Esophagus squamous epithelium (tissue), 5 donors: Measurements from ENCODE around the gene KCNMB3. TPM values are rescaled to one million over a fixed set of nuclear protein-coding genes. Genes with fewer than 3 reads are reported as not detected.
"Not testable (repeated sequence)": the region's sequence is repeated elsewhere in the genome, so short reads cannot be mapped to it uniquely, and the experiment has no call there.

Source experiments
- DNase-seq: peaks from one replicate; lab custom pipeline; 2025; lab: John Stamatoyannopoulos, UW
- H3K27ac ChIP-seq, 4 donors: fragments of 200-600 bp; sonication (generic); one replicate each; pipeline ENCODE4 v1.5.1; 2016 to 2019; ENCODE audit warnings: mild to moderate bottlenecking in 1 of 4
- H3K27me3 ChIP-seq, 4 donors: fragments of 200-600 bp; sonication (generic); 1 replicate in 3 of 4; 2 replicates in 1 of 4; pipeline versions ENCODE4 v1.5.1 to v1.6.0; 2017 to 2021; ENCODE audit warnings: antibody characterized with exemption in 1 of 4
- H3K36me3 ChIP-seq, 3 donors: fragments of 200-600 bp; sonication (generic); one replicate each; pipeline ENCODE4 v1.5.1; 2016 to 2019
- H3K4me1 ChIP-seq, 3 donors: fragments of 200-600 bp; sonication (generic); one replicate each; pipeline ENCODE4 v1.5.1; 2017 to 2019
- H3K4me3 ChIP-seq, 4 donors: fragments of 200-600 bp; sonication (generic); 1 replicate in 3 of 4; 2 replicates in 1 of 4; pipeline ENCODE4 v1.5.1; 2016 to 2019; ENCODE audit warnings: mild to moderate bottlenecking in 2 of 4, moderate library complexity in 1 of 4
- H3K9me3 ChIP-seq, 3 donors: fragments of 200-600 bp; sonication (generic); one replicate each; pipeline ENCODE4 v1.5.1; 2016 to 2019
- POLR2A ChIP-seq, 4 donors: fragments of 450-650 bp; IDR thresholded peaks; one replicate each; pipeline ENCODE4 v1.6.1; 2017; ENCODE audit warnings: antibody characterized with exemption in 4 of 4, mild to moderate bottlenecking in 4 of 4, moderate library complexity in 3 of 4
- WGBS, 2 donors: methylation state at CpG; one replicate each; pipeline ENCODE4 v1.1.5; 2018; 5-methylcytosine and 5-hydroxymethylcytosine counted together
- intact Hi-C: fragments of 100-400 bp; cut with DNase I; formaldehyde crosslinking; loops from one replicate; pipeline ENCODE4 v1.15.0; 2022
- total RNA-seq, 4 donors: library from RNA; depleted of rRNA; stranded (reverse); fragments of >200 nt; gene quantifications; one replicate each; pipeline ENCODE4 v1.1.0, GENCODE V29; 2016
- TF ChIP-seq, protein P1 (sequence below), 6 experiments: fragments of 450-650 bp in 4 of 6; fragments of 200-600 bp in 2 of 6; sonication (generic) in 2 of 6; IDR thresholded peaks; one replicate each; pipeline ENCODE4 v1.5.1; 2016 to 2019; ENCODE audit warnings: antibody characterized with exemption in 6 of 6, mild to moderate bottlenecking in 4 of 6, moderate library complexity in 4 of 6
- donor health status: DM: yes; HTN: yes; CAD: no.

Gene KCNMB3
- total RNA-seq, 4 donors from 2014 or later = 0.15 to 1.6 (median 1.2) TPM

DNA sequence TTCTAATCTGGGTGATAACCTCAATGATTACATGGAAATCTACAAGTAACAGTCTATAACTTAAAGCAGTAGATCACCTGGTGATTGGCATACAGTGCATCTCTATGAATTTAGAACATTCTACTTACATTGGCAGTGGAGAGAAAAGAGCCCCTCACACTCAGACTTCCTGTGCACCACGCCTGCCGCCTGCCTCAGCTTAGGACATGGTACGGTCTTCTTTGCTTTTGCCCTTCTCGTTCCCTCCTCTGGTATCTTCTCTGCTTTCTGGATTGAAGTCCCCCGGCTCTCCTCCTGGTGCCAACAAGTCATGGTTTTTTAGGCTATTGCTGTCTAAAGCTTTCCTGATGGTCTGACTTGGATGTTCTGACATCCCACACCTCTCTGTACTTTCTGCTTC is 7.9 kb upstream of the KCNMB3 start:
- Histone ChIP-seq H3K36me3 (no peaks in the 10 kb centered on the region), H3K27me3 (no peaks in the 10 kb centered on the region), H3K9me3 (peaks cover 0 to 4% (median 0%) of the 10 kb centered on the region in 3 donors), H3K27ac (no peak overlapping the region), H3K4me3 (no peak overlapping the region), H3K4me1 (peaks cover 0 to 13% (median 0%) of the 10 kb centered on the region in 3 donors)
- WGBS, 2 donors = 85 to 86% methylated on average over 5 of the region's 5 CpGs
- intact Hi-C loops = no loop called here
- TF ChIP-seq, protein P1, sequence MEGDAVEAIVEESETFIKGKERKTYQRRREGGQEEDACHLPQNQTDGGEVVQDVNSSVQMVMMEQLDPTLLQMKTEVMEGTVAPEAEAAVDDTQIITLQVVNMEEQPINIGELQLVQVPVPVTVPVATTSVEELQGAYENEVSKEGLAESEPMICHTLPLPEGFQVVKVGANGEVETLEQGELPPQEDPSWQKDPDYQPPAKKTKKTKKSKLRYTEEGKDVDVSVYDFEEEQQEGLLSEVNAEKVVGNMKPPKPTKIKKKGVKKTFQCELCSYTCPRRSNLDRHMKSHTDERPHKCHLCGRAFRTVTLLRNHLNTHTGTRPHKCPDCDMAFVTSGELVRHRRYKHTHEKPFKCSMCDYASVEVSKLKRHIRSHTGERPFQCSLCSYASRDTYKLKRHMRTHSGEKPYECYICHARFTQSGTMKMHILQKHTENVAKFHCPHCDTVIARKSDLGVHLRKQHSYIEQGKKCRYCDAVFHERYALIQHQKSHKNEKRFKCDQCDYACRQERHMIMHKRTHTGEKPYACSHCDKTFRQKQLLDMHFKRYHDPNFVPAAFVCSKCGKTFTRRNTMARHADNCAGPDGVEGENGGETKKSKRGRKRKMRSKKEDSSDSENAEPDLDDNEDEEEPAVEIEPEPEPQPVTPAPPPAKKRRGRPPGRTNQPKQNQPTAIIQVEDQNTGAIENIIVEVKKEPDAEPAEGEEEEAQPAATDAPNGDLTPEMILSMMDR (IDR thresholded peaks at IDR 0.05) = no peak
- no peak for TF ChIP-seq POLR2A (IDR thresholded peaks at IDR 0.05)
- DNase-seq = no peak

DNA sequence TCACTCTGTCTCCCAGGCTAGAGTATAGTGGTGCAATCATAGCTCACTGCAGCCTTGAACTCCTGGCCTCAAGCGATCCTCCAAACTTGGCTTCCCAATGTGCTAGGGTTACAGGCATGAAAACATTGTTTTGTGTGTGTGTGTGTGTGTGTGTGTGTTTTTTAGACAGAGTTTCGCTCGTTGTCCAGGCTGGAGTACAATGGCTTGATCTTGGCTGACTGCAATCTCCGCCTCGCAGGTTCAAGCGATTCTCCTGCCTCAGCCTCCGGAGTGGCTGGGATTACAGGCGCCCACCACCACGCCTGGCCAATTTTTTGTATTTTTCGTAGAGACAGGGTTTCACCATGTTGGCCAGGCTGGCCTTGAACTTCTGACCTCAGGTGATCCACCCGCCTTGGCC is 6.8 kb upstream of the KCNMB3 start:
- 93% methylated on average over 11 of the region's 11 CpGs for WGBS, 2 donors
- H3K9me3 ChIP-seq, H3K27ac ChIP-seq, H3K36me3 ChIP-seq, DNase-seq, H3K4me3 ChIP-seq, intact Hi-C loops, H3K27me3 ChIP-seq: not testable (repeated sequence)
- H3K4me1 ChIP-seq = peaks cover 0 to 13% (median 0%) of the 10 kb centered on the region in 3 donors

DNA sequence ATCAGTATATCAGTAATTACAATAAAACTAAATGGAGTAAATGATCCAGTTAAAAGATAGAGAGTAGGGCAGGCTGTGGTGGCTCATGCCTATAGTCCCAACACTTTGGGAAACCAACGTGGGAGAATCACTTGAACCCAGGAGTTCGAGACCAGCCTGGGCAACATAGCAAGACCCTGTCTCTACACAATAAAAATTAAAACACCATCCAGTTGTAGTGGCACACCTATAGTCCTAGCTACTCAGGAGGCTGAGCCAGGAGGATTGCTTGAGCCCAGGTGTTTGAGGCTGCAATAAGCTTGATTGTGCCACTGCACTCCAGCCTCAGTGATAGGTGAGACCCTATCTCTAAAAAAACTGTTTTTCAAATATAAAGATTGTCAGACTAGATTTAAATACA is 5.9 kb upstream of the KCNMB3 start:
- TF ChIP-seq, protein P1 (IDR thresholded peaks at IDR 0.05) = no peak
- no peak for TF ChIP-seq POLR2A (IDR thresholded peaks at IDR 0.05)
- WGBS, 2 donors = 89 to 91% methylated on average over 2 of the region's 2 CpGs
- Histone ChIP-seq H3K4me1 (peaks cover 0 to 11% (median 0%) of the 10 kb centered on the region in 3 donors), H3K4me3 (no peak overlapping the region), H3K27me3 (no peaks in the 10 kb centered on the region), H3K9me3 (no peaks in the 10 kb centered on the region), H3K36me3 (no peaks in the 10 kb centered on the region), H3K27ac (no peak overlapping the region)
- no peak for DNase-seq
- intact Hi-C loops = no loop called here

DNA sequence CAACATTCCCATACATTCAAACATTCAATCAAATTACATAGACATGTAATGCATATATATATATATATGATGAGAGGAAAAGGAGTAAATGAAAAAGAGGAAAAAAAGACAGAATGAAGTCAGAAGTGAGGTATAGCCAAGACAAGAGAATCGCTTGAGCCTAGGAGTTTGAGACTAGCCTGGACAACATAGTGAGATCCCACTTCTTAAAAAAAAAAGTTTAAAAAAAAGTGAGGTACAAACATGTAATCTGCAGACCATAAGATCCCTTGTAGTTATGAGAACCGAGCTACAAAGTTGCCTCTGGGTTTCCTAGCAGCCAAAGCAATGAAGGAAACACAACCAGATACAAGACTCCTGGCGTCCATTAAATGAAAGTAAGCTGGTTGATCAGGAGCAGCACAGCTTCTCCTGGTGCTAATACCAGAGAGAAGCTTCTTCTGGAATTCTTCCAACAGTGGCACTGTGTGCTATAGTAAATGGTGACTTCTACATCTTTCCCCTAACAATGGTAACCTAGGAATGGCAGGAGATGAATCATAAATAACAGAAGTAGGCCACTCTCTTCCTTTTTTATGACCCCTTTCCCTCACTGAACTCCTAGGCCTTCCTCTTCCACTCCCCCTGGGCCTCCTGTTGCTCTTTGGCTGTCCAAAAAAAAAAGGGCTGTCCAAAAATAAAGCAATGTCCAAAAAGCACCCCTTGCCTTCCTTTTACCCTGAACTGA is 3.5 kb downstream of the KCNMB3 start:
- intact Hi-C loops = no loop called here
- peaks cover 0 to 16% (median 0%) of the 10 kb centered on the region in 3 donors for H3K36me3 ChIP-seq
- no peak overlapping the region for H3K4me3 ChIP-seq
- no peaks in the 10 kb centered on the region for H3K27me3 ChIP-seq
- no peak for TF ChIP-seq POLR2A (IDR thresholded peaks at IDR 0.05)
- TF ChIP-seq, protein P1 (IDR thresholded peaks at IDR 0.05) = no peak
- H3K9me3 ChIP-seq = no peaks in the 10 kb centered on the region
- 88 to 93% methylated on average over 3 of the region's 3 CpGs for WGBS, 2 donors
- H3K4me1 ChIP-seq = no peaks in the 10 kb centered on the region
- no peak for DNase-seq
- no peak overlapping the region for H3K27ac ChIP-seq

DNA sequence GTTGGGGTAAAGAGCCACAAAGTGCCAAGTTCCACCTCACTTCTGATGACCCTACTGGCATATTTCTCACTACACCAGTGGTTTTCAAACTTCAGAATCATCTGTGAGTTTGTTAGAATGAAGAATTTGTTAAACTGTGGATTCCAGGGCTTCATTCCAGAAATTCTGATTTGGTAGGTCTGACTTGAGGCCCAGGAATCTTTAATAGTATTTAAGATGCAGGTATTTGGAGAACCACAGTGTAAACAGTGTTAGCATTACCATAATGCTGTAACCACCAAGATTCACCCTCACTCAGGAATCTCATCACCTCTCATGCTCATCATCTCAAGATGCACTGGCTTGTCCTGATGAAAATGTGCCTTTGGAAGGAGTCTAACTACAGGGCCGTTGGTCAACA is 6.0 kb downstream of the KCNMB3 start:
- no peaks in the 10 kb centered on the region for H3K4me1 ChIP-seq
- no peaks in the 10 kb centered on the region for H3K27me3 ChIP-seq
- no peak overlapping the region for H3K27ac ChIP-seq
- no peak for DNase-seq
- no peaks in the 10 kb centered on the region for H3K9me3 ChIP-seq
- WGBS, 2 donors = 80 to 91% methylated on average over 1 of the region's 1 CpG
- H3K36me3 ChIP-seq = peaks cover 0 to 6% (median 0%) of the 10 kb centered on the region in 3 donors
- intact Hi-C loops = no loop called here
- TF ChIP-seq, protein P1 (IDR thresholded peaks at IDR 0.05) = no peak
- TF ChIP-seq POLR2A (IDR thresholded peaks at IDR 0.05) = no peak
- H3K4me3 ChIP-seq = no peak overlapping the region

DNA sequence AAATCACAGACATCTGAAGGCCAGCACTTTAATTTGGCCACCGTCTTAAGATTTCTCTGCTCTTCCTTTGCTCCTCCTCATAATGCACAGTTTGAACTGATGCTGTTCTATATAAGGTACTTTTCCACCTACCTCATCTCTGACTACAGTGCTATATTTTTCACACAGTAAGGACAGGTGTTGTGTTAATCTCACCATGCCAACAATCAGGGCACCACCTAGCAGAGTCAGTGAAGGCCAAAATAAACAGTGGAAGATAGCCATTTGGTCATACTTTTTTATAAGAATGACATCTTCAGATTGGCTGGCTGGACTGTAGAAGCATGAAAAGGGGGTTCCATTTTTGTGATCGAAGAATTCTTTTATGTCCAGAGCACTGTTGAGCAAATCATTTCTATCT is 8.1 kb downstream of the KCNMB3 start:
- DNase-seq, H3K27me3 ChIP-seq, H3K4me3 ChIP-seq, H3K36me3 ChIP-seq, intact Hi-C loops, H3K9me3 ChIP-seq, H3K27ac ChIP-seq, H3K4me1 ChIP-seq: not testable (repeated sequence)
- 91 to 95% methylated on average over 1 of the region's 2 CpGs for WGBS, 2 donors

DNA sequence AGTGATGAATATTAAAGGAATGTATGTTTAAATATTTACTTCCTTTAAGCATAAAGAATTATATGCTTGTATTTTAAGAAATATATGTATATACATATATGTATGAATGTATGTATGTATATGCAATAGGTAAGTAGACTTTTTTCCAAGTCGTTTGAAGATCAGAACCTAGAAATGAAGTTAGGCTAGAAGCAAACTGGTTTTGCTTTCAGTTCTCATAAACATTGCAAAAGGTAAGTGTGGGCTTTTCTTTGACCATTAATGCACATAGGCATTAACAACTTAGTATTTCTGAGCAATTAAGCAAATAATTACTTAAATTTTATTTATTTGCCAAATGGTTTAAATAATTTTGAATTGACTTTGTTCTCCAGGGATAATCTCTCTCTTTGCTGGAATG is 10.6 kb downstream of the KCNMB3 start:
- H3K27ac ChIP-seq, H3K9me3 ChIP-seq, H3K4me3 ChIP-seq, intact Hi-C loops, DNase-seq, H3K27me3 ChIP-seq, H3K4me1 ChIP-seq: not testable (repeated sequence)
- H3K36me3 ChIP-seq = peaks cover 0 to 12% (median 0%) of the 10 kb centered on the region in 3 donors
- 33 to 52% methylated on average over 1 of the region's 1 CpG for WGBS, 2 donors
